Thoracic aorta endothelial cell (primary cell): Measurements from ENCODE around the gene TAS2R39. TPM values are rescaled to one million over a fixed set of nuclear protein-coding genes. Genes with fewer than 3 reads are reported as not detected.

Source experiments
- small RNA-seq: library from RNA; depleted of rRNA; stranded (forward); fragments of <200 nt; gene quantifications from one replicate; pipeline ENCODE3, GENCODE V24; 2012
- total RNA-seq: library from RNA; depleted of rRNA; stranded (reverse); fragments of >200 nt; gene quantifications from 2 replicates; pipeline ENCODE4 v1.2.3, GENCODE V29; 2012

Gene TAS2R39
- total RNA-seq = not detected in 2 replicates

GRCh38 chr7:143183024-143183423 lies at the start of gene TAS2R39:
TSS of gene TAS2R39 (plus strand) at chr7:143183419. CDS start at chr7:143183419, 0 bp downstream.

GRCh38 chr7:143221737-143222136 lies 38.5 kb downstream of the TAS2R39 start, which contains the start of gene TAS2R40:
TSS of gene TAS2R40 (plus strand) at chr7:143222037. CDS start at chr7:143222079, 42 bp downstream.

Small RNAs within 50 kb of the gene (small RNA-seq; reads per million reads assigned to genes)
- not detected for gene AC073342.3

Other genes with a start within 250 kb of the TAS2R39 start
- not detected in 2 replicates for gene TRPV5, start 249.7 kb upstream of the TAS2R39 start, total RNA-seq
- gene LLCFC1, start 243.9 kb upstream of the TAS2R39 start, total RNA-seq = not detected in 2 replicates
- 0.07 and 0.13 TPM in 2 replicates for gene KEL, start 221.1 kb upstream of the TAS2R39 start, total RNA-seq
- 0.27 TPM in 1 of 2 replicates, not detected in the other for gene OR9A2, start 156.3 kb upstream of the TAS2R39 start, total RNA-seq
- not detected in 2 replicates for gene OR6V1, start 131.1 kb upstream of the TAS2R39 start, total RNA-seq
- not detected in 2 replicates for gene PIP, start 51.3 kb upstream of the TAS2R39 start, total RNA-seq
- not detected in 2 replicates for gene TAS2R40, start 38.6 kb downstream of the TAS2R39 start, total RNA-seq
- gene GSTK1, start 80.0 kb downstream of the TAS2R39 start, total RNA-seq = 58.6 and 66.1 TPM in 2 replicates
- gene TMEM139, start 101.5 kb downstream of the TAS2R39 start, total RNA-seq = not detected in 2 replicates
- 20.1 and 26.9 TPM in 2 replicates for gene CASP2, start 104.9 kb downstream of the TAS2R39 start, total RNA-seq
- not detected in 2 replicates for gene CLCN1, start 132.7 kb downstream of the TAS2R39 start, total RNA-seq
- 0.93 TPM in 2 replicates for gene FAM131B, start 179.3 kb downstream of the TAS2R39 start, total RNA-seq
- gene ZYX, start 197.9 kb downstream of the TAS2R39 start, total RNA-seq = 78.3 and 95.2 TPM in 2 replicates
- gene EPHA1, start 225.4 kb downstream of the TAS2R39 start, total RNA-seq = under 0.01 TPM in 1 of 2 replicates, not detected in the other